PC-9 (cell line): ENCODE measurements around the gene NEDD8.

Experiments used
- CTCF ChIP-seq: fragments of 200-600 bp; sonication (generic); conservative IDR thresholded peaks from 2 replicates; pipeline ENCODE4 v1.6.1; 2017; ENCODE audit warnings: mixed run types, antibody characterized with exemption, mild to moderate bottlenecking, moderate library complexity
- EZH2 ChIP-seq: fragments of 200-600 bp; sonication (generic); IDR thresholded peaks from 2 replicates; pipeline ENCODE4 v1.8.0; 2017; ENCODE audit warnings: antibody characterized with exemption, low read depth

- TF ChIP-seq CTCF, result no peak
- no peak for TF ChIP-seq EZH2
Observed at GRCh38 chr14:24177891-24178290, 54.3 kb downstream of the NEDD8 start.
